H9 (cell line): ENCODE results near the gene COG8. TPM values are rescaled to one million over a fixed set of nuclear protein-coding genes. Genes with fewer than 3 reads are reported as not detected.

Experiments
- DNase-seq: peaks from one replicate; pipeline ENCODE4 v3.0.0-alpha.2; 2017
- H2AFZ ChIP-seq: one replicate; pipeline ENCODE4 v1.6.1; 2013; ENCODE audit warnings: mild to moderate bottlenecking, low read length, control low read depth, moderate library complexity
- H2AK5ac ChIP-seq: 2 replicates; pipeline ENCODE4 v1.6.1; 2013; ENCODE audit warnings: low read length, control low read depth, mixed read lengths; ENCODE audit not compliant: insufficient read length
- H2BK120ac ChIP-seq: one replicate; pipeline ENCODE4 v1.6.1; 2013; ENCODE audit warnings: low read depth, mild to moderate bottlenecking, low read length, control low read depth, inconsistent platforms; ENCODE audit not compliant: poor library complexity, severe bottlenecking
- H2BK12ac ChIP-seq: 2 replicates; pipeline ENCODE4 v1.6.1; 2013; ENCODE audit warnings: low read length, control low read depth, mixed read lengths, low read depth; ENCODE audit not compliant: insufficient read length
- H2BK15ac ChIP-seq: 2 replicates; pipeline ENCODE4 v1.6.1; 2013; ENCODE audit warnings: low read depth, low read length, control low read depth
- H2BK20ac ChIP-seq: one replicate; pipeline ENCODE4 v1.6.1; 2013; ENCODE audit warnings: low read depth, mild to moderate bottlenecking, low read length, control low read depth, inconsistent platforms; ENCODE audit not compliant: poor library complexity, severe bottlenecking
- H2BK5ac ChIP-seq: 2 replicates; pipeline ENCODE4 v1.6.1; 2013; ENCODE audit warnings: low read length, control low read depth, mixed read lengths; ENCODE audit not compliant: insufficient read length
- H3K14ac ChIP-seq: 2 replicates; pipeline ENCODE4 v1.6.1; 2013; ENCODE audit warnings: low read length, control low read depth; ENCODE audit not compliant: insufficient read depth
- H3K18ac ChIP-seq: 2 replicates; pipeline ENCODE4 v1.6.1; 2013; ENCODE audit warnings: low read depth, mild to moderate bottlenecking, mixed read lengths, low read length, control low read depth; ENCODE audit not compliant: insufficient read length
- H3K23ac ChIP-seq: 2 replicates; pipeline ENCODE4 v1.6.1; 2013; ENCODE audit warnings: low read length, control low read depth, mixed read lengths, low read depth; ENCODE audit not compliant: insufficient read length
- H3K23me2 ChIP-seq: 2 replicates; pipeline ENCODE4 v1.6.1; 2013; ENCODE audit warnings: low read depth, mild to moderate bottlenecking, mixed read lengths, low read length, control low read depth; ENCODE audit not compliant: insufficient read length, poor library complexity, severe bottlenecking
- H3K27ac ChIP-seq: 2 replicates; pipeline ENCODE4 v1.5.1; 2013; ENCODE audit warnings: low read length, control low read depth, mixed read lengths, low read depth; ENCODE audit not compliant: insufficient read length
- H3K27me3 ChIP-seq: 2 replicates; pipeline ENCODE4 v1.6.1; 2013; ENCODE audit warnings: low read length, control low read depth, inconsistent platforms; ENCODE audit not compliant: insufficient read depth
- H3K4ac ChIP-seq: 2 replicates; pipeline ENCODE4 v1.6.1; 2013; ENCODE audit warnings: low read depth, mild to moderate bottlenecking, control low read depth, inconsistent platforms, low read length, moderate library complexity
- H3K4me1 ChIP-seq: 2 replicates; pipeline ENCODE4 v1.6.1; 2013; ENCODE audit warnings: low read length, control low read depth, inconsistent platforms; ENCODE audit not compliant: insufficient read depth
- H3K4me2 ChIP-seq: 2 replicates; pipeline ENCODE4 v1.6.1; 2013; ENCODE audit warnings: low read length, control low read depth, mixed read lengths; ENCODE audit not compliant: insufficient read length, insufficient read depth
- H3K56ac ChIP-seq: 2 replicates; pipeline ENCODE4 v1.6.1; 2013; ENCODE audit warnings: low read depth, mild to moderate bottlenecking, mixed read lengths, low read length, control low read depth; ENCODE audit not compliant: insufficient read length
- H3K79me1 ChIP-seq: 2 replicates; pipeline ENCODE4 v1.6.1; 2013; ENCODE audit warnings: low read depth, mild to moderate bottlenecking, moderate library complexity, low read length, control low read depth, inconsistent platforms; ENCODE audit not compliant: insufficient read depth, poor library complexity, severe bottlenecking
- H3K79me2 ChIP-seq: 2 replicates; pipeline ENCODE4 v1.6.1; 2013; ENCODE audit warnings: low read length, control low read depth, inconsistent platforms; ENCODE audit not compliant: insufficient read depth
- H3K9ac ChIP-seq: 2 replicates; pipeline ENCODE4 v1.6.1; 2013; ENCODE audit warnings: low read length, control low read depth, mixed read lengths; ENCODE audit not compliant: insufficient read length; ENCODE audit errors: extremely low read depth
- H3K9me3 ChIP-seq: one replicate; pipeline ENCODE4 v1.6.1; 2013; ENCODE audit warnings: low read depth, low read length, inconsistent platforms; ENCODE audit not compliant: control insufficient read depth
- H3T11ph ChIP-seq: one replicate; pipeline ENCODE4 v1.6.1; 2013; ENCODE audit warnings: mild to moderate bottlenecking, low read length, control low read depth, inconsistent platforms
- H4K20me1 ChIP-seq: one replicate; pipeline ENCODE4 v1.6.1; 2013; ENCODE audit not compliant: control insufficient read depth, insufficient read length, insufficient read depth
- H4K5ac ChIP-seq: 2 replicates; pipeline ENCODE4 v1.6.1; 2013; ENCODE audit warnings: low read depth, mild to moderate bottlenecking, mixed read lengths, low read length, control low read depth; ENCODE audit not compliant: insufficient read length
- H4K8ac ChIP-seq: replicated peaks from 2 replicates; pipeline ENCODE4 v1.6.1; 2013; ENCODE audit warnings: low read length, control low read depth, mixed read lengths, low read depth; ENCODE audit not compliant: insufficient read length
- H4K91ac ChIP-seq: 2 replicates; pipeline ENCODE4 v1.6.1; 2013; ENCODE audit warnings: low read depth, mild to moderate bottlenecking, moderate library complexity, mixed read lengths, low read length, control low read depth; ENCODE audit not compliant: insufficient read length
- H3K27ac Mint-ChIP-seq, 3 experiments: 2 replicates in 2 of 3; 3 replicates in 1 of 3; pipeline ENCODE4 v1.8.0; 2020 to 2021; ENCODE audit warnings: mixed read lengths in 3 of 3, mild to moderate bottlenecking in 1 of 3, moderate library complexity in 1 of 3
- H3K27me3 Mint-ChIP-seq: 2 replicates; pipeline ENCODE4 v1.8.0; 2021; ENCODE audit warnings: low read depth, mild to moderate bottlenecking, moderate library complexity, mixed read lengths
- H3K36me3 Mint-ChIP-seq, 3 experiments: 2 replicates in 2 of 3; 3 replicates in 1 of 3; pipeline ENCODE4 v1.8.0; 2020 to 2021; ENCODE audit warnings: low read depth in 3 of 3, mixed read lengths in 3 of 3; ENCODE audit not compliant: insufficient read depth in 1 of 3
- H3K4me1 Mint-ChIP-seq, 2 experiments: 2 replicates each; pipeline ENCODE4 v1.8.0; 2020; ENCODE audit warnings: mixed read lengths in 2 of 2
- H3K4me3 Mint-ChIP-seq, 2 experiments: 2 replicates in 1 of 2; 3 replicates in 1 of 2; pipeline ENCODE4 v1.8.0; 2020 to 2021; ENCODE audit warnings: mild to moderate bottlenecking in 2 of 2, mixed read lengths in 2 of 2, moderate library complexity in 1 of 2
- H3K9me3 Mint-ChIP-seq, 2 experiments: 2 replicates in 1 of 2; 3 replicates in 1 of 2; pipeline ENCODE4 v1.8.0; 2020; ENCODE audit warnings: mild to moderate bottlenecking in 2 of 2, mixed read lengths in 2 of 2, moderate library complexity in 1 of 2
- WGBS: extraction: QIAGEN DNeasy Blood & Tissue Kit; methylation state at CpG from one replicate; pipeline ENCODE4 v1.1.7; 2013; ENCODE audit warnings: missing lambda C conversion rate, low lambda C conversion rate, mixed read lengths; ENCODE audit not compliant: insufficient read length; ENCODE audit errors: extremely low coverage; 5-methylcytosine and 5-hydroxymethylcytosine counted together
- total RNA-seq: library from RNA; stranded (reverse); gene quantifications from 2 replicates; pipeline ENCODE4 v1.2.1, GENCODE V29; 2021
- TF ChIP-seq, protein P1 (sequence below): fragments of 200-600 bp; sonication (generic); conservative IDR thresholded peaks from 3 replicates; pipeline ENCODE4 v1.8.0; 2021; ENCODE audit warnings: antibody characterized with exemption, mild to moderate bottlenecking

Gene COG8
- total RNA-seq, 1 experiment from 2014 or later = 52.3 TPM

DNA sequence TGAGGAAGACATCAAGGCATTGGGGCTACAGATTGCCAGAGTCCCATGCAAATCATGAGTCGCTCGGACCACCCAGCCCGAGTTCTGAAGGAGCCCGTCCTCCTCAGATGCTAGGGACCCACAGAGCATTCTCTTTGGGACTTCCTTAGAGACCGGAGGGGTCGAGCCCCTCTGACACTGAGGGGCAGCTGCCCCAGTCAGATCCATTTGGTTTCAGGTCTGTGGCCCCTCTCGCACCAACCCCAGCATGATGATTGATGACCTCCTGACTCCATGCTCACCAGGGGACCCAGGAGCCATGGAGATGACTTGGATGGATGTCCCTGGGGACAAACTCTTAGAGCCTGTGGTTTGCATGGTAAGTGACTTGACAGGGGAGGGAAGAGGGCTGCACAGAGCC lies 17.0 kb downstream of the COG8 start:
- H3K18ac ChIP-seq = no peak overlapping the region
- Mint-ChIP-seq H3K36me3 (peaks cover 45 to 92% (median 85%) of the 10 kb centered on the region in 3 experiments), H3K27me3 (no peaks in the 10 kb centered on the region), H3K27ac (0 out of 7 replicates have a peak overlapping the region, but pooled peaks of 1 of the 3 experiments have one; percentile 28), H3K9me3 (no peaks in the 10 kb centered on the region), H3K4me1 (peaks cover 3 to 9% of the 10 kb centered on the region in 2 experiments; a peak in 2 of 4 replicates), H3K4me3 (no peak overlapping the region)
- no CpG with 5 or more reads among the region's 7 CpGs for WGBS
- no peak overlapping the region for H3K14ac ChIP-seq
- no peak overlapping the region for H3K56ac ChIP-seq
- no peaks in the 10 kb centered on the region for H3K79me1 ChIP-seq
- no peaks in the 10 kb centered on the region for H3K27me3 ChIP-seq
- no peak overlapping the region for H2AK5ac ChIP-seq
- H2BK15ac ChIP-seq = no peak overlapping the region
- no peak overlapping the region for H3K9ac ChIP-seq
- no peaks in the 10 kb centered on the region for H4K20me1 ChIP-seq
- H4K8ac ChIP-seq = no peak overlapping the region
- no peak overlapping the region for H2BK12ac ChIP-seq
- no peak overlapping the region for H2BK20ac ChIP-seq
- no peak overlapping the region for H3K4me2 ChIP-seq
- no peak overlapping the region for H2BK120ac ChIP-seq
- H3T11ph ChIP-seq = no peak overlapping the region
- H3K23ac ChIP-seq = no peak overlapping the region
- TF ChIP-seq, protein P1, sequence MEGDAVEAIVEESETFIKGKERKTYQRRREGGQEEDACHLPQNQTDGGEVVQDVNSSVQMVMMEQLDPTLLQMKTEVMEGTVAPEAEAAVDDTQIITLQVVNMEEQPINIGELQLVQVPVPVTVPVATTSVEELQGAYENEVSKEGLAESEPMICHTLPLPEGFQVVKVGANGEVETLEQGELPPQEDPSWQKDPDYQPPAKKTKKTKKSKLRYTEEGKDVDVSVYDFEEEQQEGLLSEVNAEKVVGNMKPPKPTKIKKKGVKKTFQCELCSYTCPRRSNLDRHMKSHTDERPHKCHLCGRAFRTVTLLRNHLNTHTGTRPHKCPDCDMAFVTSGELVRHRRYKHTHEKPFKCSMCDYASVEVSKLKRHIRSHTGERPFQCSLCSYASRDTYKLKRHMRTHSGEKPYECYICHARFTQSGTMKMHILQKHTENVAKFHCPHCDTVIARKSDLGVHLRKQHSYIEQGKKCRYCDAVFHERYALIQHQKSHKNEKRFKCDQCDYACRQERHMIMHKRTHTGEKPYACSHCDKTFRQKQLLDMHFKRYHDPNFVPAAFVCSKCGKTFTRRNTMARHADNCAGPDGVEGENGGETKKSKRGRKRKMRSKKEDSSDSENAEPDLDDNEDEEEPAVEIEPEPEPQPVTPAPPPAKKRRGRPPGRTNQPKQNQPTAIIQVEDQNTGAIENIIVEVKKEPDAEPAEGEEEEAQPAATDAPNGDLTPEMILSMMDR = no peak
- H3K9me3 ChIP-seq = no peaks in the 10 kb centered on the region
- no peak overlapping the region for H2BK5ac ChIP-seq
- no peak overlapping the region for H4K91ac ChIP-seq
- peaks cover 2% of the 10 kb centered on the region; the same call in 1 of the 2 replicates for H3K79me2 ChIP-seq
- no peaks in the 10 kb centered on the region for H3K4me1 ChIP-seq
- no peak for DNase-seq
- H3K4ac ChIP-seq = no peak overlapping the region
- H2AFZ ChIP-seq = no peak overlapping the region
- no peak overlapping the region for H3K27ac ChIP-seq
- H4K5ac ChIP-seq = no peak overlapping the region
- H3K23me2 ChIP-seq = no peaks in the 10 kb centered on the region
